Body of pancreas (tissue), 4 donors: ENCODE data around the gene NEU4.

ENCODE experiments used
- POLR2A ChIP-seq, 3 donors: fragments of 450-650 bp; IDR thresholded peaks; one replicate each; pipeline ENCODE4 v1.6.1; 2016; ENCODE audit warnings: antibody characterized with exemption in 3 of 3, mild to moderate bottlenecking in 2 of 3
- TF ChIP-seq, protein P1 (sequence below), 7 experiments: fragments of 450-650 bp in 4 of 7; fragments of 200-600 bp in 3 of 7; sonication (generic) in 3 of 7; IDR thresholded peaks; one replicate each; pipeline ENCODE4 v1.5.1; 2016 to 2019; ENCODE audit warnings: antibody characterized with exemption in 7 of 7

GRCh38 chr2:241862775-241863535 is 54.0 kb downstream of the NEU4 start:
- TF ChIP-seq, protein P1, sequence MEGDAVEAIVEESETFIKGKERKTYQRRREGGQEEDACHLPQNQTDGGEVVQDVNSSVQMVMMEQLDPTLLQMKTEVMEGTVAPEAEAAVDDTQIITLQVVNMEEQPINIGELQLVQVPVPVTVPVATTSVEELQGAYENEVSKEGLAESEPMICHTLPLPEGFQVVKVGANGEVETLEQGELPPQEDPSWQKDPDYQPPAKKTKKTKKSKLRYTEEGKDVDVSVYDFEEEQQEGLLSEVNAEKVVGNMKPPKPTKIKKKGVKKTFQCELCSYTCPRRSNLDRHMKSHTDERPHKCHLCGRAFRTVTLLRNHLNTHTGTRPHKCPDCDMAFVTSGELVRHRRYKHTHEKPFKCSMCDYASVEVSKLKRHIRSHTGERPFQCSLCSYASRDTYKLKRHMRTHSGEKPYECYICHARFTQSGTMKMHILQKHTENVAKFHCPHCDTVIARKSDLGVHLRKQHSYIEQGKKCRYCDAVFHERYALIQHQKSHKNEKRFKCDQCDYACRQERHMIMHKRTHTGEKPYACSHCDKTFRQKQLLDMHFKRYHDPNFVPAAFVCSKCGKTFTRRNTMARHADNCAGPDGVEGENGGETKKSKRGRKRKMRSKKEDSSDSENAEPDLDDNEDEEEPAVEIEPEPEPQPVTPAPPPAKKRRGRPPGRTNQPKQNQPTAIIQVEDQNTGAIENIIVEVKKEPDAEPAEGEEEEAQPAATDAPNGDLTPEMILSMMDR (IDR thresholded peaks at IDR 0.05), result no peak
- TF ChIP-seq POLR2A (IDR thresholded peaks at IDR 0.05), result no peak
